Mucosa of descending colon (tissue), 3 donors: ENCODE measurements around the gene SAMD4A. TPM values are rescaled to one million over a fixed set of nuclear protein-coding genes. Genes with fewer than 3 reads are reported as not detected.
"Not testable (repeated sequence)": the region's sequence is repeated elsewhere in the genome, so short reads cannot be mapped to it uniquely, and the experiment has no call there.

Experiments
- ATAC-seq: fragments of 200-7000 bp; cut with Tn5 transposase; one replicate; pipeline ENCODE4 v1.9.1; 2020; ENCODE audit warnings: mild to moderate bottlenecking, moderate library complexity
- DNase-seq, 3 donors: peaks; one replicate each; pipeline ENCODE4 v3.0.0-alpha.2; 2020
- H3K36me3 ChIP-seq: fragments of 200-600 bp; one replicate; pipeline ENCODE4 v1.8.0; 2021; ENCODE audit warnings: low read depth, mild to moderate bottlenecking
- H3K4me1 ChIP-seq: fragments of 200-600 bp; one replicate; pipeline ENCODE4 v1.8.0; 2021; ENCODE audit warnings: low read depth, mild to moderate bottlenecking
- H3K4me3 ChIP-seq: fragments of 200-600 bp; one replicate; pipeline ENCODE4 v1.8.0; 2021; ENCODE audit warnings: mild to moderate bottlenecking
- H3K9me3 ChIP-seq: fragments of 200-600 bp; one replicate; pipeline ENCODE4 v1.8.0; 2021; ENCODE audit warnings: mild to moderate bottlenecking
- CTCF ChIP-seq: fragments of 200-600 bp; IDR thresholded peaks from one replicate; pipeline ENCODE4 v1.8.0; 2022; ENCODE audit warnings: antibody characterized with exemption, mild to moderate bottlenecking
- intact Hi-C, 2 donors: fragments of 100-400 bp; cut with DNase I in 1 of 2; cut with micrococcal nuclease in 1 of 2; formaldehyde crosslinking; loops; one replicate each; pipeline versions ENCODE4 v1.11.0 to v1.11.1; 2022; cut with DNase I, micrococcal nuclease
- total RNA-seq, 3 donors: library from RNA; stranded (reverse); fragmentation: NEBNext Ultra II Directional in 2 of 3; extraction: Animal tissue kit (Norgen Biotek cat#: 25700) in 2 of 3; gene quantifications; one replicate each; pipeline versions ENCODE4 v1.2.1 to v1.2.4, GENCODE V29; 2021 to 2023
- donor health status: DM: no; HTN: no; CAD: no; lungs with moderate emphysema.
- donor health status: DM: no; HTN: no; CAD: no.
- donor health status: DM: no; HTN: yes; CAD: no.

Gene SAMD4A
- total RNA-seq, 3 donors from 2014 or later: 14.7 to 82.1 (median 16.5) TPM

- Histone ChIP-seq H3K9me3 (no peaks in the 10 kb centered on the region), H3K4me1 (no peaks in the 10 kb centered on the region), H3K36me3 (no peaks in the 10 kb centered on the region), H3K4me3 (no peak overlapping the region)
- ATAC-seq (no peak), DNase-seq (no peak)
- intact Hi-C loops: no loop called here
- no peak for TF ChIP-seq CTCF
Observed at GRCh38 chr14:54621686-54622085, 54.8 kb downstream of the SAMD4A start.

GRCh38 chr14:54622192-54622958 is 55.4 kb downstream of the SAMD4A start:
- Histone ChIP-seq H3K9me3 (no peaks in the 10 kb centered on the region), H3K4me3 (no peak overlapping the region), H3K36me3 (no peaks in the 10 kb centered on the region), H3K4me1 (no peaks in the 10 kb centered on the region)
- DNase-seq: no peak
- no peak for TF ChIP-seq CTCF
- intact Hi-C loops: no loop called here
- peak; percentile 22 for ATAC-seq

GRCh38 chr14:54623279-54624004 is 56.5 kb downstream of the SAMD4A start:
- H3K9me3 ChIP-seq: no peaks in the 10 kb centered on the region
- H3K4me1 ChIP-seq: no peaks in the 10 kb centered on the region
- H3K4me3 ChIP-seq: no peak overlapping the region
- intact Hi-C loops: no loop called here
- no peak for DNase-seq
- no peaks in the 10 kb centered on the region for H3K36me3 ChIP-seq
- no peak for TF ChIP-seq CTCF
- no peak for ATAC-seq

GRCh38 chr14:54624005-54624358 is 57.1 kb downstream of the SAMD4A start:
- H3K36me3 ChIP-seq, DNase-seq, H3K4me3 ChIP-seq, H3K9me3 ChIP-seq, H3K4me1 ChIP-seq, intact Hi-C loops, ATAC-seq: not testable (repeated sequence)

- no peak overlapping the region for H3K4me3 ChIP-seq
- DNase-seq (no peak), ATAC-seq (no peak)
- TF ChIP-seq CTCF: no peak
- no peaks in the 10 kb centered on the region for H3K9me3 ChIP-seq
- intact Hi-C loops: no loop called here
- no peaks in the 10 kb centered on the region for H3K4me1 ChIP-seq
- H3K36me3 ChIP-seq: no peaks in the 10 kb centered on the region
Observed at GRCh38 chr14:54625112-54625511, 58.2 kb downstream of the SAMD4A start.

- ATAC-seq: no peak
- Histone ChIP-seq H3K4me3 (no peak overlapping the region), H3K9me3 (no peaks in the 10 kb centered on the region), H3K4me1 (no peaks in the 10 kb centered on the region), H3K36me3 (no peaks in the 10 kb centered on the region)
- TF ChIP-seq CTCF: no peak
- DNase-seq: no peak
- intact Hi-C loops: no loop called here
Observed at GRCh38 chr14:54627219-54627539, 60.3 kb downstream of the SAMD4A start.
